Esophagus muscularis mucosa (tissue), 3 donors: ENCODE measurements around the gene PNPLA7.

Experiments used
- POLR2AphosphoS5 ChIP-seq, 2 donors: sonication (generic); formaldehyde crosslinking; IDR thresholded peaks; one replicate each; pipeline ENCODE4 v1.6.1; 2017; ENCODE audit warnings: antibody characterized with exemption in 2 of 2
- TF ChIP-seq, protein P1 (sequence below), 3 experiments: fragments of 200-600 bp in 2 of 3; fragments of 450-650 bp in 1 of 3; sonication (generic) in 2 of 3; IDR thresholded peaks; one replicate each; pipeline ENCODE4 v1.5.1; 2017 to 2019; ENCODE audit warnings: antibody characterized with exemption in 3 of 3, mild to moderate bottlenecking in 2 of 3, moderate library complexity in 1 of 3

DNA sequence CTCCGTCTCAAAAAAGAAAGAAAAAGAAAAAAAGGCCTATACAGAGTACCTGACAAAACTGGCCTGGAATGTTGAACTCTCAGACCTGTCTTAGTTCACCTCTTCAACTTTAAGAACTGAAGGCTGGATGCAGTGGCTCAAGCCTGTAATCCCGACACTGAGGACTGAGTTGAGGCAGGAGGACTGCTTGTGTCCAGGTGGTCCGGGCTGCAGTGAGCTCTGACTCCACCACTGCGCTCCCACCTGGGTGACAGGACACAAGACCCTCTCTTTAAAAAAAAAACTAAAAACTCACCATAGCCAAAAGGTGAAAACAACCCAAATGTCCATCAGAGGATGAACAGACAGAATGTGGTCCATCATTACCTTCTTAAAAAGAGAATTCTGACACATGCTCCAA is 7.9 kb upstream of the PNPLA7 start:
- TF ChIP-seq, protein P1, sequence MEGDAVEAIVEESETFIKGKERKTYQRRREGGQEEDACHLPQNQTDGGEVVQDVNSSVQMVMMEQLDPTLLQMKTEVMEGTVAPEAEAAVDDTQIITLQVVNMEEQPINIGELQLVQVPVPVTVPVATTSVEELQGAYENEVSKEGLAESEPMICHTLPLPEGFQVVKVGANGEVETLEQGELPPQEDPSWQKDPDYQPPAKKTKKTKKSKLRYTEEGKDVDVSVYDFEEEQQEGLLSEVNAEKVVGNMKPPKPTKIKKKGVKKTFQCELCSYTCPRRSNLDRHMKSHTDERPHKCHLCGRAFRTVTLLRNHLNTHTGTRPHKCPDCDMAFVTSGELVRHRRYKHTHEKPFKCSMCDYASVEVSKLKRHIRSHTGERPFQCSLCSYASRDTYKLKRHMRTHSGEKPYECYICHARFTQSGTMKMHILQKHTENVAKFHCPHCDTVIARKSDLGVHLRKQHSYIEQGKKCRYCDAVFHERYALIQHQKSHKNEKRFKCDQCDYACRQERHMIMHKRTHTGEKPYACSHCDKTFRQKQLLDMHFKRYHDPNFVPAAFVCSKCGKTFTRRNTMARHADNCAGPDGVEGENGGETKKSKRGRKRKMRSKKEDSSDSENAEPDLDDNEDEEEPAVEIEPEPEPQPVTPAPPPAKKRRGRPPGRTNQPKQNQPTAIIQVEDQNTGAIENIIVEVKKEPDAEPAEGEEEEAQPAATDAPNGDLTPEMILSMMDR (IDR thresholded peaks at IDR 0.05), result no peak
- no peak for TF ChIP-seq POLR2AphosphoS5 (IDR thresholded peaks at IDR 0.05)
